GM12878 (cell line): ENCODE data around the gene PRMT7.

ENCODE experiments used
- EED ChIP-seq: sonication (generic); IDR thresholded peaks from 2 replicates; pipeline ENCODE4 v1.6.1; 2016; ENCODE audit warnings: antibody characterized with exemption, low read depth
- EP300 ChIP-seq, 2 experiments: fragments of 150-350 bp in 1 of 2; IDR thresholded peaks; 2 replicates each; pipeline ENCODE4 v1.6.1; 2011 to 2012; ENCODE audit warnings: low read depth in 2 of 2, low read length in 2 of 2, borderline replicate concordance in 1 of 2, improper control_type of control experiment in 1 of 2, inconsistent platforms in 1 of 2; ENCODE audit not compliant: control insufficient read depth in 1 of 2
- EZH2 ChIP-seq: IDR thresholded peaks from 2 replicates; pipeline ENCODE4 v1.6.1; 2012; ENCODE audit warnings: low read depth, mild to moderate bottlenecking, control low read depth, inconsistent platforms, low read length, borderline replicate concordance; ENCODE audit not compliant: control insufficient read depth
- NFYA ChIP-seq: IDR thresholded peaks from 2 replicates; pipeline ENCODE4 v1.6.1; 2011; ENCODE audit warnings: low read depth, mild to moderate bottlenecking, low read length, improper control_type of control experiment, borderline replicate concordance
- PAX8 ChIP-seq: fragments of 450-650 bp; IDR thresholded peaks from 2 replicates; pipeline ENCODE4 v1.6.1; 2017; ENCODE audit warnings: mild to moderate bottlenecking, moderate library complexity
- POLR2A ChIP-seq: IDR thresholded peaks from 2 replicates; pipeline ENCODE4 v1.6.1; 2011; ENCODE audit warnings: low read depth, mild to moderate bottlenecking, low read length
- RBBP5 ChIP-seq: fragments of 200-600 bp; sonication (generic); conservative IDR thresholded peaks from 2 replicates; pipeline ENCODE4 v1.6.1; 2016

DNA sequence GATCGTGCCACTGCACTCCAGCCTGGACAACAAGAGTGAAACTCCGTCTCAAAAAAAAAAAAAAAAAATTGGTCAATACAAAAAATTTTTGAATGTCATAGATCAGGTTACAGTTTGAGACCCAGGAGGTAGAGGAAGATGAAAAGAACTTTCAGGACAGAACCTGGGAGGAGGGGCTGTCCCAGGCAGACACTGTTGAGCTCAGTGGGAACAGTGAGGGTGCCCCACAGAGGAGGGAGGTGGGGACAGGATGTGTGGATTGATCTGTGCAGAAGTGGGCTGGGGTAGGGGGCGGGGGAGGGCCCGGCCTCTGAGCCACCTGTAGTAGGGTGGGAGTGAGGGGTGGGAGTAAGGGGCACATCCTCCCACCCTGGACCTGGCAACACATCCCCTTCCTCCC, 58.3 kb downstream of the PRMT7 start:
- no peak for TF ChIP-seq PAX8
- no peak for TF ChIP-seq EED
- TF ChIP-seq RBBP5 = no peak
- TF ChIP-seq POLR2A = no peak
- TF ChIP-seq EZH2 = no peak
- no peak for TF ChIP-seq EP300 (IDR thresholded peaks at IDR 0.05; ENCODE audit: borderline replicate concordance in 1 of 2, control insufficient read depth in 1 of 2, low read depth in 2 of 2, low read length in 2 of 2)
- no peak for TF ChIP-seq NFYA
